Measurements from ENCODE around the gene DIAPH2.
"Not testable (repeated sequence)": the region's sequence is repeated elsewhere in the genome, so short reads cannot be mapped to it uniquely, and the experiment has no call there.

The DIAPH2 gene

GRCh38 chrX:96834137-96834536, 149.5 kb downstream of the DIAPH2 start:
- DNase-seq: no peak

- no peak for DNase-seq
Observed at GRCh38 chrX:96835660-96836289, 151.1 kb downstream of the DIAPH2 start.

- DNase-seq: no peak
Observed at GRCh38 chrX:96837808-96838207, 153.2 kb downstream of the DIAPH2 start.

GRCh38 chrX:96838537-96838936, 153.9 kb downstream of the DIAPH2 start:
- no peak for DNase-seq

GRCh38 chrX:96841325-96841724, 156.7 kb downstream of the DIAPH2 start:
- DNase-seq: no peak

GRCh38 chrX:96841866-96842265, 157.2 kb downstream of the DIAPH2 start:
- not testable (repeated sequence) for DNase-seq

GRCh38 chrX:96843566-96843965, 158.9 kb downstream of the DIAPH2 start:
- no peak for DNase-seq

- no peak for DNase-seq
Observed at GRCh38 chrX:96846841-96847240, 162.2 kb downstream of the DIAPH2 start.

- DNase-seq: not testable (repeated sequence)
Observed at GRCh38 chrX:96859422-96859821, 174.8 kb downstream of the DIAPH2 start.

GRCh38 chrX:96861218-96861617, 176.6 kb downstream of the DIAPH2 start:
- no peak for DNase-seq

- no peak for DNase-seq
Observed at GRCh38 chrX:96861661-96862060, 177.0 kb downstream of the DIAPH2 start.

GRCh38 chrX:96883608-96884007, 199.0 kb downstream of the DIAPH2 start, which contains the start of gene RPA4:
TSS of gene RPA4 (plus strand) at chrX:96883908. CDS start at chrX:96884311, 403 bp downstream.
- DNase-seq: no peak

- DNase-seq: no peak
Observed at GRCh38 chrX:96884027-96884426, 199.4 kb downstream of the DIAPH2 start.

- DNase-seq: no peak
Observed at GRCh38 chrX:96889726-96890125, 205.1 kb downstream of the DIAPH2 start.

- no peak for DNase-seq
Observed at GRCh38 chrX:96906741-96907140, 222.1 kb downstream of the DIAPH2 start.

GRCh38 chrX:96907516-96908272, 223.1 kb downstream of the DIAPH2 start:
- peak; percentile 13 for DNase-seq

- no peak for DNase-seq
Observed at GRCh38 chrX:96909291-96909690, 224.6 kb downstream of the DIAPH2 start.

GRCh38 chrX:96918864-96919263, 234.2 kb downstream of the DIAPH2 start:
- no peak for DNase-seq

- no peak for DNase-seq
Observed at GRCh38 chrX:96919672-96920071, 235.0 kb downstream of the DIAPH2 start.

- no peak for DNase-seq
Observed at GRCh38 chrX:96924581-96924980, 239.9 kb downstream of the DIAPH2 start.

GRCh38 chrX:96929036-96929435, 244.4 kb downstream of the DIAPH2 start:
- DNase-seq: peak; percentile 60

GRCh38 chrX:96957718-96958117, 273.1 kb downstream of the DIAPH2 start:
- DNase-seq: no peak

- no peak for DNase-seq
Observed at GRCh38 chrX:96971812-96972211, 287.2 kb downstream of the DIAPH2 start.

- no peak for DNase-seq
Observed at GRCh38 chrX:96978906-96979305, 294.3 kb downstream of the DIAPH2 start.

GRCh38 chrX:96979766-96980165, 295.1 kb downstream of the DIAPH2 start:
- DNase-seq: no peak

Data from NCI-H524 treated with DMSO at 0.1 percent for 48 hours (cell line).